Neural cell (in vitro differentiated cells): Measurements from ENCODE around the gene NT5DC4.

Experiments
- CTCF ChIP-seq: fragments of 450-650 bp; IDR thresholded peaks from 2 replicates; pipeline ENCODE4 v1.5.1; 2014; ENCODE audit warnings: antibody characterized with exemption, mild to moderate bottlenecking, moderate library complexity; ENCODE audit not compliant: poor library complexity, severe bottlenecking
- EP300 ChIP-seq: fragments of 450-650 bp; conservative IDR thresholded peaks from 2 replicates; pipeline ENCODE4 v1.6.1; 2014; ENCODE audit warnings: antibody characterized with exemption, mild to moderate bottlenecking, moderate library complexity; ENCODE audit not compliant: poor library complexity, severe bottlenecking

DNA sequence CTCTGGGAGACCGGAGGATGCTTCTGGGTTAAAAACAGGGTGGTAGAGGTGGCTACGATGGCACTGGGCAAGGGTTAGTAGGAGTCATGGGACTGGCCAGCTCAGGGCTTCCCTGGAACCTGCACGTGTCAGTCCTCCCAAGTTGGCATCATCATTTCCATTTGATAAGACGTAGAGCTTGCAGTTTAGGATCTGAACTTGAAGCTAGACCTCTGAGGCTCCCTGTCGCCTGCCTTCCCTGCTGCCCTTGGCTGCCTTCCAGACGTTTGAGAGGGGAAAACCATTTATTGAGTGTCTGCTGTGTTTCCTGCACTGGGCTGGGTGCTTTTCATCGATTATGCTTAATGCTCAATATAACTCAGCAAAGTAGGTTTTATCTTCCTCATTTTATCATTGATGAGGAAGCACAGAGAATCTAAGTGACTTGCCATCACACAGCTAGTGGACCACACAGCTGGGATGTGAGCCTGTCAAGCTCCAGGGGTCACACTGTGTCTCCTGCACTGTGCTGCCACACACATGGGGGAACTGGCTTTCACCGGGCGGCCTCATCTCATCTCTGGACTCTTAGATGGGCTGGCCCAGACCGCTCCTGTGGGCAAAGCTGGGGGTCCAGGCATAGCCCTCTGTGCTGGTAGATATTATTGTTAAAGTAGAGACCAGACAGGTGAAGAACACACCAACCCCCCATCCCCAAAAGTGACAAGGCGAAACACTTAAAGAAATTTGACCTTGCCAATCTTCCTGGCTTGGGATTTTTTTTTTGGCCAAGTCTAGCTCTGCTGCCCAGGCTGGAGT, 7.8 kb downstream of the NT5DC4 start:
- TF ChIP-seq EP300 (no peak), CTCF (no peak)
